ENCODE results near the gene SNX6. TPM values are rescaled to one million over a fixed set of nuclear protein-coding genes. Genes with fewer than 3 reads are reported as not detected.
"Not testable (repeated sequence)": the region's sequence is repeated elsewhere in the genome, so short reads cannot be mapped to it uniquely, and the experiment has no call there.

Gene SNX6
- polyA plus RNA-seq, 1 donor: 67.4 TPM

DNA sequence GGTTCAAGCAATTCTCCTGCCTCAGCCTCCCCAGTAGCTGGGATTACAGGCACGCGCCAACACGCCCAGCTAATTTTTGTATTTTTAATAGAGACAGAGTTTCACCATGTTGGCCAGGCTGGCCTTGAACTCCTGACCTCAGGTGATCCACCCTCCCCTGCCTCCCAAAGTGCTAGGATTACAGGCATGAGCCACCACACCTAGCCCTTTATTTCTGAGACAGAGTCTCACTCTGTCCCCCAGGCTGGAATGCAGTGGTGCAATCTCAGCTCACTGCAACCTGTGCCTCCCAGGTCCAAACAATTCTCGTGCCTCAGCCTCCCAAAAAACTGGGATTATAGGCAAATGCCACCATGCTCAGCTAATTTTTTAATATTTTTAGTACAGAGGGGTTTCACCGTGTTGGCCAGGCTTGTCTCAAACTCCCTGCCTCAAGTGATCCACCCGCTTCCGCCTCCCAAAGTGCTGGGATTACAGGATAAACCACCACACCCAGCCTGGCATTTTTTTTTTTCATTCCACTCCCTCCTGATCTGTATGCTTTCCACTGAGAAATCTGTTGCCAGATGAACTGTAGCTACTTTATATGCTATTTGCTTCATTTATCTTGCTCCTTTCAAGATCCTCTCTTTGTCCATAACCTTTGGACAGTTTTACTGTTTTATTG is 109.5 kb downstream of the SNX6 start:
- DNase-seq: not testable (repeated sequence)

Other genes with a start within 250 kb of the SNX6 start
- gene SPTSSA, start 167.9 kb downstream of the SNX6 start, polyA plus RNA-seq (ENCODE audit: insufficient read length): 15.2 TPM
- 28.6 TPM for gene EAPP, start 90.4 kb downstream of the SNX6 start, polyA plus RNA-seq (ENCODE audit: insufficient read length)
- 647 TPM for gene CFL2, start 84.4 kb upstream of the SNX6 start, polyA plus RNA-seq (ENCODE audit: insufficient read length)
- gene BAZ1A, start 245.2 kb upstream of the SNX6 start, polyA plus RNA-seq (ENCODE audit: insufficient read length): 20.3 TPM

Data from hindlimb muscle (tissue), 1 donor.